GM23248 (cell line): ENCODE measurements around the gene LEKR1. TPM values are rescaled to one million over a fixed set of nuclear protein-coding genes. Genes with fewer than 3 reads are reported as not detected.
A peak's percentile ranks its signal among the peaks of the same experiment; 100 is the strongest.

Source experiments
- DNase-seq: peaks from one replicate; pipeline ENCODE4 v3.0.0-alpha.2; 2015
- H2AFZ ChIP-seq: fragments of 200-600 bp; sonication (generic); 2 replicates; pipeline ENCODE4 v1.6.1; 2016; ENCODE audit warnings: antibody characterized with exemption
- H3F3A ChIP-seq: fragments of 200-600 bp; sonication (generic); 2 replicates; pipeline ENCODE4 v1.6.1; 2016; ENCODE audit warnings: mild to moderate bottlenecking, antibody characterized with exemption, mixed run types; ENCODE audit not compliant: insufficient read depth
- H3K27ac ChIP-seq: fragments of 200-600 bp; sonication (generic); 2 replicates; pipeline ENCODE4 v1.5.1; 2016; ENCODE audit warnings: mild to moderate bottlenecking
- H3K27me3 ChIP-seq: fragments of 200-600 bp; sonication (generic); replicated peaks from 2 replicates; pipeline ENCODE4 v1.6.1; 2016; ENCODE audit warnings: mild to moderate bottlenecking; ENCODE audit not compliant: insufficient read depth
- H3K36me3 ChIP-seq: fragments of 200-600 bp; sonication (generic); 2 replicates; pipeline ENCODE4 v1.6.1; 2016; ENCODE audit warnings: low read depth, mild to moderate bottlenecking
- H3K4me1 ChIP-seq: fragments of 200-600 bp; sonication (generic); 2 replicates; pipeline ENCODE4 v1.6.1; 2016; ENCODE audit warnings: mild to moderate bottlenecking; ENCODE audit not compliant: insufficient read depth
- H3K4me2 ChIP-seq: fragments of 200-600 bp; sonication (generic); one replicate; pipeline ENCODE4 v1.6.1; 2016; ENCODE audit warnings: mild to moderate bottlenecking; ENCODE audit not compliant: unreplicated experiment
- H3K4me3 ChIP-seq: fragments of 200-600 bp; sonication (generic); 2 replicates; pipeline ENCODE4 v1.5.1; 2016; ENCODE audit warnings: mild to moderate bottlenecking
- H3K79me2 ChIP-seq: fragments of 200-600 bp; sonication (generic); 2 replicates; pipeline ENCODE4 v1.6.1; 2016; ENCODE audit warnings: mild to moderate bottlenecking; ENCODE audit not compliant: insufficient read depth
- H3K9ac ChIP-seq: fragments of 200-600 bp; sonication (generic); 2 replicates; pipeline ENCODE4 v1.6.1; 2016; ENCODE audit warnings: mild to moderate bottlenecking
- H3K9me2 ChIP-seq: fragments of 200-600 bp; sonication (generic); 2 replicates; pipeline ENCODE4 v1.6.1; 2016; ENCODE audit warnings: mixed run types, mild to moderate bottlenecking, moderate library complexity; ENCODE audit not compliant: insufficient read depth
- H3K9me3 ChIP-seq: fragments of 200-600 bp; sonication (generic); one replicate; pipeline ENCODE4 v1.6.1; 2017; ENCODE audit warnings: low read depth
- H4K20me1 ChIP-seq: fragments of 200-600 bp; sonication (generic); 2 replicates; pipeline ENCODE4 v1.6.0; 2016; ENCODE audit not compliant: insufficient read depth
- EZH2 ChIP-seq: fragments of 200-600 bp; sonication (generic); IDR thresholded peaks from 2 replicates; pipeline ENCODE4 v1.6.1; 2018; ENCODE audit warnings: antibody characterized with exemption, mild to moderate bottlenecking; ENCODE audit not compliant: insufficient read depth, poor library complexity, severe bottlenecking
- EZH2phosphoT487 ChIP-seq: fragments of 200-600 bp; sonication (generic); IDR thresholded peaks from 2 replicates; pipeline ENCODE4 v1.6.1; 2018; ENCODE audit warnings: antibody characterized with exemption, moderate library complexity, mild to moderate bottlenecking, low read depth; ENCODE audit not compliant: insufficient read depth
- WGBS, 2 experiments: methylation state at CpG; one replicate each; pipeline ENCODE4 v1.1.6; 2015 to 2017; ENCODE audit warnings: low lambda C conversion rate in 2 of 2, low coverage in 1 of 2; ENCODE audit errors: missing lambda C conversion rate in 2 of 2; 5-methylcytosine and 5-hydroxymethylcytosine counted together
- in situ Hi-C: fragments of 300-500 bp; cut with MboI; formaldehyde crosslinking; loops from 2 replicates; pipeline ENCODE4 v1.15.0; 2020
- polyA plus RNA-seq: library from polyadenylated mRNA; unstranded; fragments of >200 nt; fragmentation: Nextera tagmentation; extraction: Ambion mirVana; gene quantifications from 2 replicates; pipeline ENCODE4 v1.2.1, GENCODE V29; 2016
- total RNA-seq: library from RNA; depleted of rRNA; stranded (reverse); fragments of >200 nt; shearing (Covaris generic); gene quantifications from 2 replicates; pipeline ENCODE4 v1.2.3, GENCODE V29; 2014

LEKR1 gene
- total and polyA plus RNA-seq, 2 experiments from 2014 or later, result 0.32 to 0.43 TPM

DNA sequence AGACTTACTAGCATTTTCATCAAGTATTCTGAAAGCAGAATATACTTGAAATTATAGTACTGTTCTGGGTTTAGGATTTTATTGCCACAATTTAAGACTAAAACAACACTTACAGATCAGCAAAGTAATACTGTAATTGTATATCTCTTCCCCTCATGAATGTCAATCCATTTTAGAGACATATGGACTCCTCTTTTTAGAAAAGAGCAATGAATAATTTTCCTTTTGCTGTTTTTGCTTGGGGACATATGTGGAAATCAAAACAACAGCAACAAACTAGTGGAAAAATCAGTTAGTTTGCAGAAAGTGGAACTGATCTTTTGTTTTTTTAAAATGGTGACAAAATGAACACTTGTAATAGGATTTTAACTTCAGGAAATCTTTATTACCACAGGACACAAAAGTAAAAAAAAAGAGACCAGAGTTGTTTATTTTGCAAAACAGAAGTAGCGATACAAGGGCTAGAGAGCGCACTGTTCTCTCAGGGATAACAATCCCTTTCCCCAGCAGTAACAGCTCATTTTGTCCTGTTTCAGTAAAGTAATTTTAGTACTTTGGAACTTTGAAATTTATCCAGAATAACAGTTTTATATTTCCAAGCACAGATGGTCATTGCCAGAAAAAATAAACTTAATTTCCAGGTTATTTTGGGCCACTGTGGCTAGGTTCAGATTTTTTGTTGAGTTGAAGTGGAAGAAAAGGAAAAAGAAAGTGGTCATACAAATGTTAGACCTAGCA is 17.1 kb downstream of the LEKR1 start:
- H3K79me2 ChIP-seq, result no peaks in the 10 kb centered on the region
- peak overlapping the region; percentile 58 for H3K9ac ChIP-seq
- no peaks in the 10 kb centered on the region for H3K27me3 ChIP-seq
- peak overlapping the region; percentile 39 for H3K4me2 ChIP-seq
- H4K20me1 ChIP-seq, result no peaks in the 10 kb centered on the region
- H3K27ac ChIP-seq, result no peak overlapping the region
- in situ Hi-C loops, result no loop called here
- TF ChIP-seq EZH2 (no peak), EZH2phosphoT487 (no peak)
- WGBS, 2 experiments, result 47 to 51% methylated on average over 2 of the region's 2 CpGs
- no peaks in the 10 kb centered on the region for H3K9me2 ChIP-seq
- H3K4me3 ChIP-seq, result peak overlapping the region; percentile 16; the same call in 1 of the 2 replicates
- H3K9me3 ChIP-seq, result no peaks in the 10 kb centered on the region
- H3K4me1 ChIP-seq, result peaks cover 11% of the 10 kb centered on the region; the same call in 1 of the 2 replicates
- no peaks in the 10 kb centered on the region for H3F3A ChIP-seq
- DNase-seq, result no peak
- peak overlapping the region; percentile 83 for H2AFZ ChIP-seq
- no peaks in the 10 kb centered on the region for H3K36me3 ChIP-seq

DNA sequence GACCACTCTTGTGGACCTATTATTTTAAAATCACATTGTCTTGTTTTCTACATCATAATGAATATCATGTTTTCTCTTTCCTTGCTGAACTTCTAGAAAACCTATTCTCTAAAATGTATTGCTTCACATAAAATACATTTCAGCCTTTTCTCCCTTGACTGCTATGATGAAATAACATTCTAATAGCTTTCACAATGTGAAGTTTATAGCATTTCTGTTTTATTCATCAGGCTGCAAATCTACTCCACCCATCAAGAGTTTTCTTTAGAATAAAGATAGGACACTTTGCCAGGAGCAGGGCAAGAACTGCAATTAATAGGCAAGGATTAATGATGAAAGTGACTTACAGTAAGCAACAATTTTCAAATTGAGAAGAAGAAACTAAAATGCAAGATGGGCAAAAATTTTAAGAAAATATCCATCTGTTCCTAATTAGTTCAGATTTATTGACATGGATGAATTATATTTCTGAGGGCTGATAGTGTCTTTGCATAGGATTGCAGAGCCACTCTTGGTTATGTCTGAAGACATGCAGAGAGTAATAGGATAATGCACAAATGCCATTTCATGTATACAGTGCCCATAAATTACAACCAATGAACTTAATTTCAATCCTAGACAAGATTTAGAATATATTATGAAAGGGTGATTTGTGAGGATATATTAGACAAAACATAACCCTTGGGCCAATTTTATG is 21.7 kb downstream of the LEKR1 start:
- no peaks in the 10 kb centered on the region for H4K20me1 ChIP-seq
- no peak overlapping the region for H3K4me2 ChIP-seq
- H3K9me3 ChIP-seq, result no peaks in the 10 kb centered on the region
- no peaks in the 10 kb centered on the region for H3F3A ChIP-seq
- in situ Hi-C loops, result no loop called here
- H3K36me3 ChIP-seq, result no peaks in the 10 kb centered on the region
- no peak overlapping the region for H3K9ac ChIP-seq
- H3K4me1 ChIP-seq, result peaks cover 11% of the 10 kb centered on the region; the same call in 1 of the 2 replicates
- peak; percentile 59 for DNase-seq
- no peaks in the 10 kb centered on the region for H3K9me2 ChIP-seq
- no peak overlapping the region for H3K27ac ChIP-seq
- H3K79me2 ChIP-seq, result no peaks in the 10 kb centered on the region
- H3K4me3 ChIP-seq, result no peak overlapping the region
- no peaks in the 10 kb centered on the region for H3K27me3 ChIP-seq
- TF ChIP-seq EZH2phosphoT487, result no peak
- no peak for TF ChIP-seq EZH2
- H2AFZ ChIP-seq, result no peak overlapping the region

DNA sequence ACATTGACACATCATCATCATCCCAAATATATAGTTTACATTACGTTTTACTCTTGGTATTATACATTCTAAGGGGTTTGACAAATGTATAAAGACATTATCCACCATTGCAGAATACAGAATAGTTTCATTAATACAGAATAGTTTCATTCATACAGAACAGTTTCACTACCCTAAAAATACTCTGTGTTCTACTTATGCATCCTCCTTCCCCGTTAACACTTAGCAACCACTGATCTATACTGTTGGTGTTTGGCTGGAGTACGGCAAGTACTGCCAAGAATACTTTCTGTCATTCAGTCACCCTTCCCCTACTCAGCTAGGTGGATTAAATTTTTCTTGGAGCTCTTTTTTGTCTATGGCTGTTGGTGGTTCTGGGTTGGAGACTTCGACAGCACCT is 33.4 kb downstream of the LEKR1 start:
- H3K9me3 ChIP-seq, result no peaks in the 10 kb centered on the region
- H3F3A ChIP-seq, result no peaks in the 10 kb centered on the region
- no peaks in the 10 kb centered on the region for H3K79me2 ChIP-seq
- H4K20me1 ChIP-seq, result no peaks in the 10 kb centered on the region
- no peaks in the 10 kb centered on the region for H3K36me3 ChIP-seq
- no peak for DNase-seq
- H3K27me3 ChIP-seq, result no peaks in the 10 kb centered on the region
- no peak overlapping the region for H3K9ac ChIP-seq
- no peak overlapping the region for H3K27ac ChIP-seq
- H3K9me2 ChIP-seq, result no peaks in the 10 kb centered on the region
- 73 to 80% methylated on average over 4 of the region's 4 CpGs for WGBS, 2 experiments
- no peaks in the 10 kb centered on the region for H3K4me1 ChIP-seq
- no peak overlapping the region for H2AFZ ChIP-seq
- TF ChIP-seq EZH2 (no peak), EZH2phosphoT487 (no peak)
- H3K4me3 ChIP-seq, result no peak overlapping the region
- in situ Hi-C loops, result no loop called here
- no peak overlapping the region for H3K4me2 ChIP-seq

GRCh38 chr3:156860873-156861272 is 34.7 kb downstream of the LEKR1 start:
- H3K9ac ChIP-seq, result no peak overlapping the region
- DNase-seq, result no peak
- H3K79me2 ChIP-seq, result no peaks in the 10 kb centered on the region
- H3K27ac ChIP-seq, result no peak overlapping the region
- no peaks in the 10 kb centered on the region for H3K9me3 ChIP-seq
- TF ChIP-seq EZH2phosphoT487 (no peak), EZH2 (no peak)
- H3K4me1 ChIP-seq, result no peaks in the 10 kb centered on the region
- H3K36me3 ChIP-seq, result no peaks in the 10 kb centered on the region
- in situ Hi-C loops, result no loop called here
- H3K4me3 ChIP-seq, result no peak overlapping the region
- H3K9me2 ChIP-seq, result no peaks in the 10 kb centered on the region
- no peak overlapping the region for H3K4me2 ChIP-seq
- H3K27me3 ChIP-seq, result no peaks in the 10 kb centered on the region
- H4K20me1 ChIP-seq, result no peaks in the 10 kb centered on the region
- no peak overlapping the region for H2AFZ ChIP-seq
- no peaks in the 10 kb centered on the region for H3F3A ChIP-seq
